HepG2 (cell line): Measurements from ENCODE around the gene HCRTR1. TPM values are rescaled to one million over a fixed set of nuclear protein-coding genes. Genes with fewer than 3 reads are reported as not detected.

Source experiments
- CCDC6 ChIP-seq: sonication (generic); formaldehyde crosslinking; IDR thresholded peaks from 2 replicates; pipeline ENCODE4 v1.8.1; 2022; ENCODE audit warnings: mild to moderate bottlenecking, missing genetic modification reagents, moderate library complexity
- GABPA ChIP-seq, 2 experiments: IDR thresholded peaks; 2 replicates each; pipeline ENCODE4 v1.6.1; 2011 to 2016; ENCODE audit warnings: low read depth in 2 of 2, low read length in 1 of 2, missing biosample characterization in 1 of 2, missing genetic modification characterization in 1 of 2
- HDAC6 ChIP-seq: fragments of 200-600 bp; sonication (generic); IDR thresholded peaks from 2 replicates; pipeline ENCODE4 v1.7.0; 2017; ENCODE audit warnings: mild to moderate bottlenecking, antibody characterized with exemption, low read length, low read depth
- JARID2 ChIP-seq: sonication (generic); formaldehyde crosslinking; IDR thresholded peaks from 2 replicates; pipeline ENCODE4 v1.8.1; 2023; ENCODE audit warnings: missing genetic modification reagents, inconsistent platforms; ENCODE audit not compliant: insufficient replicate concordance
- MED8 ChIP-seq: sonication (generic); formaldehyde crosslinking; IDR thresholded peaks from 2 replicates; pipeline ENCODE4 v1.8.1; 2023; ENCODE audit warnings: mild to moderate bottlenecking, missing genetic modification reagents; ENCODE audit not compliant: insufficient replicate concordance
- NR1H2 ChIP-seq: sonication (generic); formaldehyde crosslinking; IDR thresholded peaks from 2 replicates; pipeline ENCODE4 v1.8.1; 2022; ENCODE audit warnings: low read depth, missing genetic modification reagents, borderline replicate concordance
- PCBP1 ChIP-seq: fragments of 200-400 bp; formaldehyde crosslinking; IDR thresholded peaks from 2 replicates; pipeline ENCODE4 v1.6.1; 2017; ENCODE audit warnings: mild to moderate bottlenecking, low read depth, low read length, borderline replicate concordance
- PHF8 ChIP-seq: sonication (generic); formaldehyde crosslinking; IDR thresholded peaks from 2 replicates; pipeline ENCODE4 v1.5.0; 2020; ENCODE audit warnings: missing genetic modification reagents
- POGZ ChIP-seq: sonication (generic); formaldehyde crosslinking; IDR thresholded peaks from 2 replicates; pipeline ENCODE4 v1.4.0; 2020; ENCODE audit warnings: mild to moderate bottlenecking, missing genetic modification reagents
- POLR2AphosphoS5 ChIP-seq: IDR thresholded peaks from 2 replicates; pipeline ENCODE4 v1.6.1; 2012; ENCODE audit warnings: low read depth, low read length
- SP2 ChIP-seq: sonication (generic); formaldehyde crosslinking; IDR thresholded peaks from 2 replicates; pipeline ENCODE4 v1.5.1; 2020; ENCODE audit warnings: mild to moderate bottlenecking, missing genetic modification reagents
- SRSF9 ChIP-seq: fragments of 200-400 bp; formaldehyde crosslinking; IDR thresholded peaks from 2 replicates; pipeline ENCODE4 v1.6.1; 2018; ENCODE audit warnings: borderline replicate concordance, mild to moderate bottlenecking, low read depth, low read length; ENCODE audit not compliant: insufficient read depth, poor library complexity, severe bottlenecking
- ZNF224 ChIP-seq: sonication (generic); formaldehyde crosslinking; IDR thresholded peaks from 2 replicates; pipeline ENCODE4 v1.5.0; 2020; ENCODE audit warnings: mild to moderate bottlenecking, missing genetic modification reagents
- ZNF501 ChIP-seq: sonication (generic); formaldehyde crosslinking; IDR thresholded peaks from 2 replicates; pipeline ENCODE4 v1.5.1; 2020; ENCODE audit warnings: mild to moderate bottlenecking, moderate library complexity, missing genetic modification reagents
- ZNF674 ChIP-seq: sonication (generic); formaldehyde crosslinking; IDR thresholded peaks from 2 replicates; pipeline ENCODE4 v1.5.0; 2020; ENCODE audit warnings: low read depth, mild to moderate bottlenecking, missing genetic modification reagents
- ZNF709 ChIP-seq: sonication (generic); formaldehyde crosslinking; IDR thresholded peaks from 2 replicates; pipeline ENCODE4 v1.5.0; 2020; ENCODE audit warnings: mild to moderate bottlenecking, missing genetic modification reagents
- ZNF746 ChIP-seq: sonication (generic); formaldehyde crosslinking; IDR thresholded peaks from 2 replicates; pipeline ENCODE4 v1.8.0; 2022; ENCODE audit warnings: mild to moderate bottlenecking, missing genetic modification reagents
- ZNF782 ChIP-seq: sonication (generic); formaldehyde crosslinking; IDR thresholded peaks from 2 replicates; pipeline ENCODE4 v1.4.0; 2020; ENCODE audit warnings: missing genetic modification reagents, mild to moderate bottlenecking, borderline replicate concordance
- polyA plus RNA-seq, 8 experiments: library from polyadenylated mRNA; depleted of rRNA in 3 of 8; stranded (reverse) in 7 of 8; unstranded in 1 of 8; fragments of >200 nt; fragmentation: Illumina TruSeq in 4 of 8; extraction: Trizol in 4 of 8; gene quantifications; 2 replicates each; pipeline versions ENCODE4 v1.2.1 to v1.2.3, GENCODE V29; 2011 to 2016; ENCODE audit warnings: low read depth in 4 of 8, missing spikeins in 1 of 8, mixed read lengths in 1 of 8; ENCODE audit not compliant: insufficient read depth in 1 of 8
- total RNA-seq, 5 experiments: library from RNA; depleted of rRNA; stranded (reverse); fragments of >200 nt; fragmentation: Illumina TruSeq; extraction: Trizol; gene quantifications; 2 replicates each; pipeline ENCODE4 v1.2.3, GENCODE V29; 2016; ENCODE audit warnings: low read depth in 1 of 5
- TF ChIP-seq, protein P1 (sequence below): fragments of 450-650 bp; IDR thresholded peaks from 2 replicates; pipeline ENCODE4 v1.6.1; 2016
- TF ChIP-seq, protein P2 (sequence below): sonication (generic); formaldehyde crosslinking; IDR thresholded peaks from 2 replicates; pipeline ENCODE4 v1.8.1; 2023; ENCODE audit warnings: missing genetic modification reagents, mild to moderate bottlenecking, borderline replicate concordance
- TF ChIP-seq, protein P3 (sequence below): sonication (generic); formaldehyde crosslinking; IDR thresholded peaks from 2 replicates; pipeline ENCODE4 v1.8.0; 2022; ENCODE audit warnings: mild to moderate bottlenecking, missing genetic modification reagents, borderline replicate concordance
- TF ChIP-seq, protein P4 (sequence below): sonication (generic); formaldehyde crosslinking; IDR thresholded peaks from 2 replicates; pipeline ENCODE4 v1.8.0; 2022; ENCODE audit warnings: missing genetic modification reagents, mild to moderate bottlenecking, borderline replicate concordance
- TF ChIP-seq, protein P5 (sequence below), 2 experiments: sonication (generic) in 1 of 2; formaldehyde crosslinking in 1 of 2; IDR thresholded peaks; 2 replicates each; pipeline versions ENCODE4 v1.4.0 to v1.6.1; 2018 to 2020; ENCODE audit warnings: missing genetic modification reagents in 2 of 2, borderline replicate concordance in 1 of 2, low read depth in 1 of 2, mild to moderate bottlenecking in 1 of 2, missing biosample characterization in 1 of 2

The HCRTR1 gene
- total and polyA plus RNA-seq, 2 of the 13 experiments (the other 11 are each of a cell fraction or from before 2014, with no cell fraction given): not detected

DNA sequence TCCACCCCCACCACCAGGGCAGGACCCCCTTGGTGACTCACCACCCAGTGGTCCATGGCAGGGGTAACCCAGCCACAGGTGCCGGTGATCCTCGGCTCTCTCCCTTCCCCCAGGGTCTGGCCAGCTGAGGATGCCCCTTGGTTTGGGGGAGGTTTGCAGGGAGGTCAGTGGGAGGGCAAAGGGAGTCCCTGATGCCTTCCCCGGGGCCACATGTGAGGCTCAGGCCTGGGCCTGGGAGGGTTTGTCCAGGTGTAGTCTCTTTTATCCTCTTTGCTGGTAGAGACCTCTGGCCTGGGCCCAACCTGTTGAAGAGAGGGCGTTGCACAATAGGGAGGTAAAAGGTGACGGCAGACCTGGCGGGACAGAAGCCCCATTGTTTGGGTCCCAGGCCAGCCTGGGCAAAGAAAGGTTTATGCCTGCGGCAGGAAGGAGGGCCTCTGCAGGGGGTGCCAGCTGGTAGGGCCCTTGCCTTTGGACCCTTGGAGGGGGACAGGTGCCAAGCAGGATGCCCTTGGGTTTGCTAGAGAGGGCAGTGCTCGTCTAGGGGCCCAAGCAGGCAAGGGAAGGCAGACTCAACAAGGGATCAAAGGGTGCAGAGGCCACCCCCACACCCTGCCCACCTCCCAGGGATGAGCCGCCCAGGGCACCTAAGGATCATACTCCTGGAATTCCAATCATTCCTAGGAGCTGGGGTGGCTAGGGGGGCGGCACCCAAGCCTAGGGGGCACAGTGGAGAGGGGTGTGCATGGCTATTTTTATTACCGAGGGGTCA is 41.9 kb upstream of the HCRTR1 start (continued):
- TF ChIP-seq MED8 (no peak), PHF8 (CRISPR knock-in tag) (no peak), ZNF224 (CRISPR knock-in tag) (no peak), HDAC6 (no peak), ZNF782 (CRISPR knock-in tag) (no peak), ZNF709 (no peak), ZNF501 (no peak; the same call in 1 of the 2 replicates), ZNF746 (peak; percentile 80; the same call in 1 of the 2 replicates), CCDC6 (CRISPR knock-in tag) (no peak; the same call in 1 of the 2 replicates), GABPA (IDR thresholded peaks at IDR 0.05; ENCODE audit: low read depth, low read length) (no peak), GABPA (CRISPR knock-in tag; IDR thresholded peaks at IDR 0.05; ENCODE audit: low read depth) (no peak; the same call in 1 of the 2 replicates), SP2 (CRISPR knock-in tag) (no peak), ZNF674 (CRISPR knock-in tag) (no peak), PCBP1 (no peak), POLR2AphosphoS5 (no peak; the same call in 1 of the 2 replicates), JARID2 (CRISPR knock-in tag) (no peak), SRSF9 (no peak), POGZ (CRISPR knock-in tag) (no peak), NR1H2 (no peak)
- TF ChIP-seq, protein P1, sequence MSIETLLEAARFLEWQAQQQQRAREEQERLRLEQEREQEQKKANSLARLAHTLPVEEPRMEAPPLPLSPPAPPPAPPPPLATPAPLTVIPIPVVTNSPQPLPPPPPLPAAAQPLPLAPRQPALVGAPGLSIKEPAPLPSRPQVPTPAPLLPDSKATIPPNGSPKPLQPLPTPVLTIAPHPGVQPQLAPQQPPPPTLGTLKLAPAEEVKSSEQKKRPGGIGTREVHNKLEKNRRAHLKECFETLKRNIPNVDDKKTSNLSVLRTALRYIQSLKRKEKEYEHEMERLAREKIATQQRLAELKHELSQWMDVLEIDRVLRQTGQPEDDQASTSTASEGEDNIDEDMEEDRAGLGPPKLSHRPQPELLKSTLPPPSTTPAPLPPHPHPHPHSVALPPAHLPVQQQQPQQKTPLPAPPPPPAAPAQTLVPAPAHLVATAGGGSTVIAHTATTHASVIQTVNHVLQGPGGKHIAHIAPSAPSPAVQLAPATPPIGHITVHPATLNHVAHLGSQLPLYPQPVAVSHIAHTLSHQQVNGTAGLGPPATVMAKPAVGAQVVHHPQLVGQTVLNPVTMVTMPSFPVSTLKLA: no peak
- TF ChIP-seq, protein P2, sequence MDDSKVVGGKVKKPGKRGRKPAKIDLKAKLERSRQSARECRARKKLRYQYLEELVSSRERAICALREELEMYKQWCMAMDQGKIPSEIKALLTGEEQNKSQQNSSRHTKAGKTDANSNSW (CRISPR knock-in tag): no peak
- TF ChIP-seq, protein P3, sequence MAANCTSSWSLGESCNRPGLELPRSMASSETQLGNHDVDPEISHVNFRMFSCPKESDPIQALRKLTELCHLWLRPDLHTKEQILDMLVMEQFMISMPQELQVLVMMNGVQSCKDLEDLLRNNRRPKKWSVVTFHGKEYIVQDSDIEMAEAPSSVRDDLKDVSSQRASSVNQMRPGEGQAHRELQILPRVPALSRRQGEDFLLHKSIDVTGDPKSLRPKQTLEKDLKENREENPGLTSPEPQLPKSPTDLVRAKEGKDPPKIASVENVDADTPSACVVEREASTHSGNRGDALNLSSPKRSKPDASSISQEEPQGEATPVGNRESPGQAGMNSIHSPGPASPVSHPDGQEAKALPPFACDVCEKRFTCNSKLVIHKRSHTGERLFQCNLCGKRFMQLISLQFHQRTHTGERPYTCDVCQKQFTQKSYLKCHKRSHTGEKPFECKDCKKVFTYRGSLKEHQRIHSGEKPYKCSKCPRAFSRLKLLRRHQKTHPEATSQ (CRISPR knock-in tag): no peak
- TF ChIP-seq, protein P4, sequence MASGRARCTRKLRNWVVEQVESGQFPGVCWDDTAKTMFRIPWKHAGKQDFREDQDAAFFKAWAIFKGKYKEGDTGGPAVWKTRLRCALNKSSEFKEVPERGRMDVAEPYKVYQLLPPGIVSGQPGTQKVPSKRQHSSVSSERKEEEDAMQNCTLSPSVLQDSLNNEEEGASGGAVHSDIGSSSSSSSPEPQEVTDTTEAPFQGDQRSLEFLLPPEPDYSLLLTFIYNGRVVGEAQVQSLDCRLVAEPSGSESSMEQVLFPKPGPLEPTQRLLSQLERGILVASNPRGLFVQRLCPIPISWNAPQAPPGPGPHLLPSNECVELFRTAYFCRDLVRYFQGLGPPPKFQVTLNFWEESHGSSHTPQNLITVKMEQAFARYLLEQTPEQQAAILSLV (CRISPR knock-in tag): no peak
- TF ChIP-seq, protein P5, sequence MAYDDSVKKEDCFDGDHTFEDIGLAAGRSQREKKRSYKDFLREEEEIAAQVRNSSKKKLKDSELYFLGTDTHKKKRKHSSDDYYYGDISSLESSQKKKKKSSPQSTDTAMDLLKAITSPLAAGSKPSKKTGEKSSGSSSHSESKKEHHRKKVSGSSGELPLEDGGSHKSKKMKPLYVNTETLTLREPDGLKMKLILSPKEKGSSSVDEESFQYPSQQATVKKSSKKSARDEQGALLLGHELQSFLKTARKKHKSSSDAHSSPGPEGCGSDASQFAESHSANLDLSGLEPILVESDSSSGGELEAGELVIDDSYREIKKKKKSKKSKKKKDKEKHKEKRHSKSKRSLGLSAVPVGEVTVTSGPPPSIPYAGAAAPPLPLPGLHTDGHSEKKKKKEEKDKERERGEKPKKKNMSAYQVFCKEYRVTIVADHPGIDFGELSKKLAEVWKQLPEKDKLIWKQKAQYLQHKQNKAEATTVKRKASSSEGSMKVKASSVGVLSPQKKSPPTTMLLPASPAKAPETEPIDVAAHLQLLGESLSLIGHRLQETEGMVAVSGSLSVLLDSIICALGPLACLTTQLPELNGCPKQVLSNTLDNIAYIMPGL (CRISPR knock-in tag; IDR thresholded peaks at IDR 0.05; ENCODE audit: borderline replicate concordance in 1 of 2, low read depth in 1 of 2): no peak
